RWPE2 (cell line): ENCODE data around the gene DTX3L.

Experiments
- ATAC-seq: fragments of 200-7000 bp; cut with Tn5 transposase; 3 replicates; pipeline ENCODE4 v1.9.1; 2021; ENCODE audit warnings: low read depth
- DNase-seq: peaks from one replicate; pipeline ENCODE4 v3.0.0-alpha.2; 2020; ENCODE audit warnings: low spot score
- H3K27ac ChIP-seq: fragments of 450-650 bp; 2 replicates; pipeline ENCODE4 v1.5.1; 2017; ENCODE audit warnings: mild to moderate bottlenecking; ENCODE audit not compliant: poor library complexity, severe bottlenecking
- H3K27me3 ChIP-seq: fragments of 250-450 bp; sonication (Bioruptor Pico); 2 replicates; pipeline ENCODE4 v1.5.1; 2021; ENCODE audit warnings: mild to moderate bottlenecking, moderate library complexity; ENCODE audit not compliant: insufficient read depth, poor library complexity, severe bottlenecking
- H3K36me3 ChIP-seq: fragments of 250-450 bp; sonication (Bioruptor Pico); 2 replicates; pipeline ENCODE4 v1.5.1; 2020; ENCODE audit warnings: low read depth, mild to moderate bottlenecking, moderate library complexity
- H3K4me1 ChIP-seq: fragments of 250-450 bp; sonication (Bioruptor Pico); 2 replicates; pipeline ENCODE4 v1.5.1; 2021; ENCODE audit warnings: mild to moderate bottlenecking, moderate library complexity; ENCODE audit not compliant: insufficient read depth, poor library complexity, severe bottlenecking
- H3K4me3 ChIP-seq: fragments of 250-450 bp; sonication (Bioruptor Pico); 2 replicates; pipeline ENCODE4 v1.5.1; 2021; ENCODE audit warnings: mild to moderate bottlenecking, moderate library complexity; ENCODE audit not compliant: severe bottlenecking
- H3K9me3 ChIP-seq: fragments of 250-450 bp; sonication (Bioruptor Pico); 2 replicates; pipeline ENCODE4 v1.5.1; 2021; ENCODE audit warnings: mild to moderate bottlenecking, moderate library complexity; ENCODE audit not compliant: severe bottlenecking
- TF ChIP-seq, protein P1 (sequence below): fragments of 450-650 bp; IDR thresholded peaks from one replicate; pipeline ENCODE4 v1.5.1; 2017; ENCODE audit warnings: mild to moderate bottlenecking, moderate library complexity; ENCODE audit not compliant: poor library complexity, severe bottlenecking

The DTX3L gene

GRCh38 chr3:122568755-122569154 lies 4.6 kb downstream of the DTX3L start:
- H3K4me3 ChIP-seq = no peak overlapping the region

GRCh38 chr3:122572940-122573412 lies 8.8 kb downstream of the DTX3L start:
- Histone ChIP-seq H3K36me3 (peaks cover 21% of the 10 kb centered on the region), H3K4me3 (no peak overlapping the region), H3K9me3 (no peaks in the 10 kb centered on the region), H3K27me3 (no peaks in the 10 kb centered on the region), H3K27ac (peak overlapping the region; percentile 42), H3K4me1 (peaks cover 14% of the 10 kb centered on the region)
- DNase-seq (peak; percentile 74), ATAC-seq (peak; percentile 94)
- TF ChIP-seq, protein P1, sequence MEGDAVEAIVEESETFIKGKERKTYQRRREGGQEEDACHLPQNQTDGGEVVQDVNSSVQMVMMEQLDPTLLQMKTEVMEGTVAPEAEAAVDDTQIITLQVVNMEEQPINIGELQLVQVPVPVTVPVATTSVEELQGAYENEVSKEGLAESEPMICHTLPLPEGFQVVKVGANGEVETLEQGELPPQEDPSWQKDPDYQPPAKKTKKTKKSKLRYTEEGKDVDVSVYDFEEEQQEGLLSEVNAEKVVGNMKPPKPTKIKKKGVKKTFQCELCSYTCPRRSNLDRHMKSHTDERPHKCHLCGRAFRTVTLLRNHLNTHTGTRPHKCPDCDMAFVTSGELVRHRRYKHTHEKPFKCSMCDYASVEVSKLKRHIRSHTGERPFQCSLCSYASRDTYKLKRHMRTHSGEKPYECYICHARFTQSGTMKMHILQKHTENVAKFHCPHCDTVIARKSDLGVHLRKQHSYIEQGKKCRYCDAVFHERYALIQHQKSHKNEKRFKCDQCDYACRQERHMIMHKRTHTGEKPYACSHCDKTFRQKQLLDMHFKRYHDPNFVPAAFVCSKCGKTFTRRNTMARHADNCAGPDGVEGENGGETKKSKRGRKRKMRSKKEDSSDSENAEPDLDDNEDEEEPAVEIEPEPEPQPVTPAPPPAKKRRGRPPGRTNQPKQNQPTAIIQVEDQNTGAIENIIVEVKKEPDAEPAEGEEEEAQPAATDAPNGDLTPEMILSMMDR = no peak

More at GRCh38 chr3:122568755-122569154, 4.6 kb downstream of the DTX3L start:
- DNase-seq (no peak), ATAC-seq (no peak)
- Histone ChIP-seq H3K9me3 (no peaks in the 10 kb centered on the region), H3K36me3 (peaks cover 27% of the 10 kb centered on the region), H3K27me3 (no peaks in the 10 kb centered on the region), H3K27ac (no peak overlapping the region), H3K4me1 (peaks cover 14% of the 10 kb centered on the region)
- TF ChIP-seq, protein P1 = no peak

DNA sequence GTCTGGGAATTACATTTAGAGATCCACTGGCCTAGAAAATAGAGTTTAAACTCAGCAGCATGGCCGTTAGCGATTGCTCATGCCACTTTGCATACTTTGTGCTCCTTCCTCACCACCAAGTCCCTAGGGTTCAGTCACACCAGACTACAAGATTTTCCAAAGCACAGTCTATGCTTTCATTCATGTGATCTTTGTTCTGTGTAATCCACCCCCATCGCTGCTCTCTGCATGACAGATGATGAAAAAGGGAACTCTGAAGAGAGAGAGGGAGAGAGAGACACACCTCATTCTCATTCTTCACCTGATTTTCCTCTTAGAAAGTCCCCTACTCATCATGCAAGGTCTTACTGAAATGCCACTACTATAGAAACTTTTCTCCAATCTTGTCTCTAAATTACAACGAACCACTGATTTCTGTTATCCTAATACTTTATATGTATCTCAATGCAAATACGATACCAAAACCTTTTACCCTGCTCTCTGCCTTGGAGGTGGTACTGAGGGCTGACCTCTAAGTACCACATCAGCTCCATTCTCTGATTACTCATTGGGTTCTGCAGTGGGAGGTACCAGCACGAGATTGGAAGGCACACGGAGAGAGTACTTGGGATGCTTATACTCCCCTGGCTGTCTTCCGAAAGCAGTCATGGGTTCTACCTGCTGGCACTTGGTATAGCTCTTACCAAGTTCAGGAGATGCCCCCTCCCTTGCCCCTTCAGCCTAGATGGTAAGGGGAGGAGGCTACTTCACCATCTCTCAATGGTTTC lies 12.2 kb downstream of the DTX3L start:
- H3K9me3 ChIP-seq = no peaks in the 10 kb centered on the region
- H3K4me3 ChIP-seq = no peak overlapping the region
- ATAC-seq (no peak), DNase-seq (no peak)
- H3K27me3 ChIP-seq = no peaks in the 10 kb centered on the region
- H3K36me3 ChIP-seq = peaks cover 11% of the 10 kb centered on the region
- no peak overlapping the region for H3K27ac ChIP-seq
- TF ChIP-seq, protein P1 = no peak
- peaks cover 14% of the 10 kb centered on the region for H3K4me1 ChIP-seq

- H3K4me3 ChIP-seq = no peak within 1 kb of the TSS
- DNase-seq (no peak), ATAC-seq (no peak)
- no peak within 1 kb of the TSS for H3K27ac ChIP-seq
- no peaks in the 10 kb centered on the region for H3K27me3 ChIP-seq
- peaks cover 9% of the 10 kb centered on the region for H3K9me3 ChIP-seq
- H3K4me1 ChIP-seq = peaks cover 10% of the 10 kb centered on the region
- TF ChIP-seq, protein P1 = no peak
- H3K36me3 ChIP-seq = no peaks in the 10 kb centered on the region
These were observed 13.4 kb downstream of the DTX3L start, which contains the start of gene PARP15 for GRCh38 chr3:122577409-122578031. TSS of gene PARP15 (plus strand) at chr3:122577650. CDS start at chr3:122577668, 18 bp downstream.
